ENCODE measurements around the gene SLC39A11.

- TF ChIP-seq CTCF (IDR thresholded peaks at IDR 0.05) = no peak
- no peak for TF ChIP-seq EZH2phosphoT487 (IDR thresholded peaks at IDR 0.05)
These were observed 200.9 kb downstream of the SLC39A11 start for GRCh38 chr17:72891627-72892026.
